H9 (cell line): ENCODE results near the gene GVQW3. TPM values are rescaled to one million over a fixed set of nuclear protein-coding genes. Genes with fewer than 3 reads are reported as not detected.

Source experiments
- DNase-seq: peaks from one replicate; pipeline ENCODE4 v3.0.0-alpha.2; 2017
- H2AFZ ChIP-seq: one replicate; pipeline ENCODE4 v1.6.1; 2013; ENCODE audit warnings: mild to moderate bottlenecking, low read length, control low read depth, moderate library complexity
- H2AK5ac ChIP-seq: 2 replicates; pipeline ENCODE4 v1.6.1; 2013; ENCODE audit warnings: low read length, control low read depth, mixed read lengths; ENCODE audit not compliant: insufficient read length
- H2BK120ac ChIP-seq: one replicate; pipeline ENCODE4 v1.6.1; 2013; ENCODE audit warnings: low read depth, mild to moderate bottlenecking, low read length, control low read depth, inconsistent platforms; ENCODE audit not compliant: poor library complexity, severe bottlenecking
- H2BK12ac ChIP-seq: 2 replicates; pipeline ENCODE4 v1.6.1; 2013; ENCODE audit warnings: low read length, control low read depth, mixed read lengths, low read depth; ENCODE audit not compliant: insufficient read length
- H2BK15ac ChIP-seq: 2 replicates; pipeline ENCODE4 v1.6.1; 2013; ENCODE audit warnings: low read depth, low read length, control low read depth
- H2BK20ac ChIP-seq: one replicate; pipeline ENCODE4 v1.6.1; 2013; ENCODE audit warnings: low read depth, mild to moderate bottlenecking, low read length, control low read depth, inconsistent platforms; ENCODE audit not compliant: poor library complexity, severe bottlenecking
- H2BK5ac ChIP-seq: 2 replicates; pipeline ENCODE4 v1.6.1; 2013; ENCODE audit warnings: low read length, control low read depth, mixed read lengths; ENCODE audit not compliant: insufficient read length
- H3K14ac ChIP-seq: 2 replicates; pipeline ENCODE4 v1.6.1; 2013; ENCODE audit warnings: low read length, control low read depth; ENCODE audit not compliant: insufficient read depth
- H3K18ac ChIP-seq: 2 replicates; pipeline ENCODE4 v1.6.1; 2013; ENCODE audit warnings: low read depth, mild to moderate bottlenecking, mixed read lengths, low read length, control low read depth; ENCODE audit not compliant: insufficient read length
- H3K23ac ChIP-seq: 2 replicates; pipeline ENCODE4 v1.6.1; 2013; ENCODE audit warnings: low read length, control low read depth, mixed read lengths, low read depth; ENCODE audit not compliant: insufficient read length
- H3K23me2 ChIP-seq: 2 replicates; pipeline ENCODE4 v1.6.1; 2013; ENCODE audit warnings: low read depth, mild to moderate bottlenecking, mixed read lengths, low read length, control low read depth; ENCODE audit not compliant: insufficient read length, poor library complexity, severe bottlenecking
- H3K27ac ChIP-seq: 2 replicates; pipeline ENCODE4 v1.5.1; 2013; ENCODE audit warnings: low read length, control low read depth, mixed read lengths, low read depth; ENCODE audit not compliant: insufficient read length
- H3K27me3 ChIP-seq: 2 replicates; pipeline ENCODE4 v1.6.1; 2013; ENCODE audit warnings: low read length, control low read depth, inconsistent platforms; ENCODE audit not compliant: insufficient read depth
- H3K4ac ChIP-seq: 2 replicates; pipeline ENCODE4 v1.6.1; 2013; ENCODE audit warnings: low read depth, mild to moderate bottlenecking, control low read depth, inconsistent platforms, low read length, moderate library complexity
- H3K4me1 ChIP-seq: 2 replicates; pipeline ENCODE4 v1.6.1; 2013; ENCODE audit warnings: low read length, control low read depth, inconsistent platforms; ENCODE audit not compliant: insufficient read depth
- H3K4me2 ChIP-seq: 2 replicates; pipeline ENCODE4 v1.6.1; 2013; ENCODE audit warnings: low read length, control low read depth, mixed read lengths; ENCODE audit not compliant: insufficient read length, insufficient read depth
- H3K56ac ChIP-seq: 2 replicates; pipeline ENCODE4 v1.6.1; 2013; ENCODE audit warnings: low read depth, mild to moderate bottlenecking, mixed read lengths, low read length, control low read depth; ENCODE audit not compliant: insufficient read length
- H3K79me1 ChIP-seq: 2 replicates; pipeline ENCODE4 v1.6.1; 2013; ENCODE audit warnings: low read depth, mild to moderate bottlenecking, moderate library complexity, low read length, control low read depth, inconsistent platforms; ENCODE audit not compliant: insufficient read depth, poor library complexity, severe bottlenecking
- H3K79me2 ChIP-seq: 2 replicates; pipeline ENCODE4 v1.6.1; 2013; ENCODE audit warnings: low read length, control low read depth, inconsistent platforms; ENCODE audit not compliant: insufficient read depth
- H3K9ac ChIP-seq: 2 replicates; pipeline ENCODE4 v1.6.1; 2013; ENCODE audit warnings: low read length, control low read depth, mixed read lengths; ENCODE audit not compliant: insufficient read length; ENCODE audit errors: extremely low read depth
- H3K9me3 ChIP-seq: one replicate; pipeline ENCODE4 v1.6.1; 2013; ENCODE audit warnings: low read depth, low read length, inconsistent platforms; ENCODE audit not compliant: control insufficient read depth
- H3T11ph ChIP-seq: one replicate; pipeline ENCODE4 v1.6.1; 2013; ENCODE audit warnings: mild to moderate bottlenecking, low read length, control low read depth, inconsistent platforms
- H4K20me1 ChIP-seq: one replicate; pipeline ENCODE4 v1.6.1; 2013; ENCODE audit not compliant: control insufficient read depth, insufficient read length, insufficient read depth
- H4K5ac ChIP-seq: 2 replicates; pipeline ENCODE4 v1.6.1; 2013; ENCODE audit warnings: low read depth, mild to moderate bottlenecking, mixed read lengths, low read length, control low read depth; ENCODE audit not compliant: insufficient read length
- H4K8ac ChIP-seq: replicated peaks from 2 replicates; pipeline ENCODE4 v1.6.1; 2013; ENCODE audit warnings: low read length, control low read depth, mixed read lengths, low read depth; ENCODE audit not compliant: insufficient read length
- H4K91ac ChIP-seq: 2 replicates; pipeline ENCODE4 v1.6.1; 2013; ENCODE audit warnings: low read depth, mild to moderate bottlenecking, moderate library complexity, mixed read lengths, low read length, control low read depth; ENCODE audit not compliant: insufficient read length
- H3K27ac Mint-ChIP-seq, 3 experiments: 2 replicates in 2 of 3; 3 replicates in 1 of 3; pipeline ENCODE4 v1.8.0; 2020 to 2021; ENCODE audit warnings: mixed read lengths in 3 of 3, mild to moderate bottlenecking in 1 of 3, moderate library complexity in 1 of 3
- H3K27me3 Mint-ChIP-seq: 2 replicates; pipeline ENCODE4 v1.8.0; 2021; ENCODE audit warnings: low read depth, mild to moderate bottlenecking, moderate library complexity, mixed read lengths
- H3K36me3 Mint-ChIP-seq, 3 experiments: 2 replicates in 2 of 3; 3 replicates in 1 of 3; pipeline ENCODE4 v1.8.0; 2020 to 2021; ENCODE audit warnings: low read depth in 3 of 3, mixed read lengths in 3 of 3; ENCODE audit not compliant: insufficient read depth in 1 of 3
- H3K4me1 Mint-ChIP-seq, 2 experiments: 2 replicates each; pipeline ENCODE4 v1.8.0; 2020; ENCODE audit warnings: mixed read lengths in 2 of 2
- H3K4me3 Mint-ChIP-seq, 2 experiments: 2 replicates in 1 of 2; 3 replicates in 1 of 2; pipeline ENCODE4 v1.8.0; 2020 to 2021; ENCODE audit warnings: mild to moderate bottlenecking in 2 of 2, mixed read lengths in 2 of 2, moderate library complexity in 1 of 2
- H3K9me3 Mint-ChIP-seq, 2 experiments: 2 replicates in 1 of 2; 3 replicates in 1 of 2; pipeline ENCODE4 v1.8.0; 2020; ENCODE audit warnings: mild to moderate bottlenecking in 2 of 2, mixed read lengths in 2 of 2, moderate library complexity in 1 of 2
- CTCF ChIP-seq: fragments of 200-600 bp; sonication (generic); conservative IDR thresholded peaks from 3 replicates; pipeline ENCODE4 v1.8.0; 2021; ENCODE audit warnings: antibody characterized with exemption, mild to moderate bottlenecking
- WGBS: extraction: QIAGEN DNeasy Blood & Tissue Kit; methylation state at CpG from one replicate; pipeline ENCODE4 v1.1.7; 2013; ENCODE audit warnings: missing lambda C conversion rate, low lambda C conversion rate, mixed read lengths; ENCODE audit not compliant: insufficient read length; ENCODE audit errors: extremely low coverage; 5-methylcytosine and 5-hydroxymethylcytosine counted together
- total RNA-seq: library from RNA; stranded (reverse); gene quantifications from 2 replicates; pipeline ENCODE4 v1.2.1, GENCODE V29; 2021

GVQW3 gene
- total RNA-seq, 1 experiment from 2014 or later, result 4.5 TPM

- Histone ChIP-seq H3T11ph (no peak overlapping the region), H3K27ac (peak overlapping the region; percentile 99), H3K18ac (peak overlapping the region; percentile 56), H3K23ac (no peak overlapping the region), H3K79me2 (no peaks in the 10 kb centered on the region), H4K5ac (no peak overlapping the region), H2BK120ac (no peak overlapping the region), H3K23me2 (no peaks in the 10 kb centered on the region), H2AK5ac (no peak overlapping the region), H4K20me1 (no peaks in the 10 kb centered on the region), H2BK15ac (no peak overlapping the region), H2BK5ac (no peak overlapping the region), H3K9me3 (no peaks in the 10 kb centered on the region), H3K14ac (no peak overlapping the region), H3K27me3 (no peaks in the 10 kb centered on the region), H3K56ac (no peak overlapping the region), H4K8ac (no peak overlapping the region), H3K4me1 (no peaks in the 10 kb centered on the region; the same call in 1 of the 2 replicates), H3K4ac (no peak overlapping the region; the same call in 1 of the 2 replicates), H2BK20ac (no peak overlapping the region), H3K4me2 (peak overlapping the region; percentile 38), H2AFZ (no peak overlapping the region), H4K91ac (no peak overlapping the region), H3K79me1 (no peaks in the 10 kb centered on the region), H2BK12ac (no peak overlapping the region), H3K9ac (no peak overlapping the region)
- Mint-ChIP-seq H3K9me3 (no peaks in the 10 kb centered on the region), H3K4me3 (peak overlapping the region; percentile 36 to 49; a peak in 4 of 5 replicates), H3K27ac (peak overlapping the region; percentile 73 to 99 (median 99)), H3K36me3 (peaks cover 6 to 26% (median 23%) of the 10 kb centered on the region in 3 experiments; a peak in 6 of 7 replicates), H3K4me1 (peaks cover 74 to 82% of the 10 kb centered on the region in 2 experiments), H3K27me3 (no peaks in the 10 kb centered on the region)
- WGBS, result no CpG with 5 or more reads among the region's 2 CpGs
- no peak for TF ChIP-seq CTCF
- peak; percentile 83 for DNase-seq
Observed at GRCh38 chr11:76455331-76455730, 74.2 kb downstream of the GVQW3 start.
